ENCODE measurements around the gene MRI1. TPM values are rescaled to one million over a fixed set of nuclear protein-coding genes. Genes with fewer than 3 reads are reported as not detected.

MRI1 gene
- total RNA-seq, 2 experiments from 2014 or later = 20.4 to 21.1 TPM

GRCh38 chr19:13756210-13756609 is 8.1 kb upstream of the MRI1 start:
- DNase-seq = no peak
- ATAC-seq (ENCODE audit: poor library complexity) = no peak
- H3K27me3 Mint-ChIP-seq = no peaks in the 10 kb centered on the region
- POLR2A ChIA-PET = interaction anchor here (1.1 kb wide), 1 partner anchor 9 kb away, joined by 3 read pairs; a partner anchor contains a TSS
- Histone ChIP-seq H3K9me3 (ENCODE audit: control insufficient read depth in 1 of 2, insufficient read depth in 1 of 2, low read length in 2 of 2) (no peaks in the 10 kb centered on the region), H3K27ac (ENCODE audit: low read depth in 1 of 2, low read length in 2 of 2) (no peak overlapping the region), H3K36me3 (ENCODE audit: insufficient read depth, low read length) (peaks cover 72% of the 10 kb centered on the region), H3K27me3 (ENCODE audit: control insufficient read depth in 1 of 2, insufficient read depth in 2 of 2, low read length in 2 of 2) (no peaks in the 10 kb centered on the region), H3K4me3 (ENCODE audit: low read length) (no peak overlapping the region), H3K4me1 (ENCODE audit: insufficient read depth, low read length) (no peaks in the 10 kb centered on the region)
- H3K36me3 Mint-ChIP-seq (ENCODE audit: low read depth) = peaks cover 66% of the 10 kb centered on the region
- no peak overlapping the region for H3K4me3 Mint-ChIP-seq
- H3K27ac Mint-ChIP-seq = no peak overlapping the region
- H3K4me1 Mint-ChIP-seq (ENCODE audit: low read depth) = peaks cover 5% of the 10 kb centered on the region
- no peaks in the 10 kb centered on the region for H3K9me3 Mint-ChIP-seq
- CTCF ChIA-PET = no interaction called here
- TF ChIP-seq, protein P1, sequence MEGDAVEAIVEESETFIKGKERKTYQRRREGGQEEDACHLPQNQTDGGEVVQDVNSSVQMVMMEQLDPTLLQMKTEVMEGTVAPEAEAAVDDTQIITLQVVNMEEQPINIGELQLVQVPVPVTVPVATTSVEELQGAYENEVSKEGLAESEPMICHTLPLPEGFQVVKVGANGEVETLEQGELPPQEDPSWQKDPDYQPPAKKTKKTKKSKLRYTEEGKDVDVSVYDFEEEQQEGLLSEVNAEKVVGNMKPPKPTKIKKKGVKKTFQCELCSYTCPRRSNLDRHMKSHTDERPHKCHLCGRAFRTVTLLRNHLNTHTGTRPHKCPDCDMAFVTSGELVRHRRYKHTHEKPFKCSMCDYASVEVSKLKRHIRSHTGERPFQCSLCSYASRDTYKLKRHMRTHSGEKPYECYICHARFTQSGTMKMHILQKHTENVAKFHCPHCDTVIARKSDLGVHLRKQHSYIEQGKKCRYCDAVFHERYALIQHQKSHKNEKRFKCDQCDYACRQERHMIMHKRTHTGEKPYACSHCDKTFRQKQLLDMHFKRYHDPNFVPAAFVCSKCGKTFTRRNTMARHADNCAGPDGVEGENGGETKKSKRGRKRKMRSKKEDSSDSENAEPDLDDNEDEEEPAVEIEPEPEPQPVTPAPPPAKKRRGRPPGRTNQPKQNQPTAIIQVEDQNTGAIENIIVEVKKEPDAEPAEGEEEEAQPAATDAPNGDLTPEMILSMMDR (IDR thresholded peaks at IDR 0.05) = no peak
- intact Hi-C loops (cut with DNase I, micrococcal nuclease) = no loop called here

DNA sequence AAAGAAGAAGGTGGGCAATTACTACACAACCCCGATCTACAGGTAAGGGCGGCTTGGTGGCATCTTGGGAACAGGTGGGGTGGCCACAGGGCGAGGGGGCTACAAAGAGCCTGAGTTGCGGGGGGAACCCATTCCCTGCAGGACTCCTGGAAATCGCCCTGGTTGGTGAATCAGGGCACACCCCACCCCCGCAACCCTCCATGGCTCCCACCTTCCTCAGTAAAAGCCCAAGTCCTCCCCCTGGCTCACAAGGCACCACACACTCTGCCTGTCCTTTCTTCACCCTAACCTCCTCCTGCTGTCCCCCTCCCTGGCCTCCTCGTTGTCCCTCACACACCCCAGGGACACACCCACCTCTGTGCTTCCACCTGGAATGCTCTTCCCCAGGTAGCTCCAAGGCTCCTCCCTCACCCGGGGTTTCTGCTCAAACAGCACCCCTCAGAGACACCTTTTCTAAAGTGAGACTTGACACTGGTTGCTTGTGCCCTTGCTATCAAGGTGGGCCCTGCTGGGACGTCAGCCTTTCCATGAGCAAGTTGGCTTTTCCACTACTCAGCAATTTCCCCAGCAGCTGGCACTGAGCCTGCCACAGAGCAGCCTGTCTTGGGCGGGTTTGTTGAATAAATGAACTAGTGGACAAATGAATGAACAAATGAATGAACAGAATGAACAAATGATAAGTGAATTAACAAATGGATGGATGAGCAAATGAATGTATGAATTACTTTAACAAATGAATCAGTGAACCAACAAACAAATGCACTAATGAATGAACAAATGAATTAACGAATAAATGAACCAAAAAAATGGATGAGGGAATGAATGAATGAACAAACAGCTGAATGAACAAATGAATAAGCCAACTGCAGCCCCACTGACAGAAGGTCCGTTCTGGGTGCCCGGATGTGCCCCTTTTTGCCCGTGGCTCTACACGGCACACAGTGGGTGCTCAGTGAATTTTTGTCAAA is 6.2 kb upstream of the MRI1 start:
- Mint-ChIP-seq H3K27ac (no peak overlapping the region), H3K4me3 (no peak overlapping the region), H3K9me3 (no peaks in the 10 kb centered on the region), H3K36me3 (ENCODE audit: low read depth) (peaks cover 59% of the 10 kb centered on the region), H3K27me3 (no peaks in the 10 kb centered on the region), H3K4me1 (ENCODE audit: low read depth) (peaks cover 5% of the 10 kb centered on the region)
- Histone ChIP-seq H3K27ac (ENCODE audit: low read depth in 1 of 2, low read length in 2 of 2) (no peak overlapping the region), H3K9me3 (ENCODE audit: control insufficient read depth in 1 of 2, insufficient read depth in 1 of 2, low read length in 2 of 2) (no peaks in the 10 kb centered on the region), H3K36me3 (ENCODE audit: insufficient read depth, low read length) (peaks cover 77% of the 10 kb centered on the region), H3K27me3 (ENCODE audit: control insufficient read depth in 1 of 2, insufficient read depth in 2 of 2, low read length in 2 of 2) (no peaks in the 10 kb centered on the region), H3K4me1 (ENCODE audit: insufficient read depth, low read length) (no peaks in the 10 kb centered on the region), H3K4me3 (ENCODE audit: low read length) (no peak overlapping the region)
- CTCF ChIA-PET = no interaction called here
- intact Hi-C loops (cut with DNase I, micrococcal nuclease) = no loop called here
- TF ChIP-seq, protein P1 (IDR thresholded peaks at IDR 0.05) = no peak
- POLR2A ChIA-PET = no interaction called here
- no peak for DNase-seq
- ATAC-seq (ENCODE audit: poor library complexity) = no peak

DNA sequence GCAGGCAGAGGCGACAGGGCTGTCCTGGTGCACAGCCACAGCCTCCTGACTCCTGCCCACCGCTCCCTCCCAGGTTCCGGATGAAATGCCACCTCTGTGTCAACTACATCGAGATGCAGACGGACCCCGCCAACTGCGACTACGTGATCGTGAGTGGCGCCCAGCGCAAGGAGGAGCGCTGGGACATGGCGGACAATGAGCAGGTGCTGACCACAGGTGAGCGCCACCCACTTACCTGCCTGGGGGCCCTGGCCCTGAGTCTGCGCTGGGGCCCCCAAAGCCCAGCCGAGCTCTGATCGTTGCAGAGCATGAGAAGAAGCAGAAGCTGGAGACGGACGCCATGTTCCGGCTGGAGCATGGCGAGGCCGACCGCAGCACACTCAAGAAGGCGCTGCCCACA is 5.5 kb upstream of the MRI1 start:
- H3K27me3 Mint-ChIP-seq = no peaks in the 10 kb centered on the region
- H3K36me3 ChIP-seq (ENCODE audit: insufficient read depth, low read length) = peaks cover 73% of the 10 kb centered on the region
- H3K4me1 Mint-ChIP-seq (ENCODE audit: low read depth) = peaks cover 7% of the 10 kb centered on the region
- TF ChIP-seq, protein P1 (IDR thresholded peaks at IDR 0.05) = no peak
- H3K27me3 ChIP-seq (ENCODE audit: control insufficient read depth in 1 of 2, insufficient read depth in 2 of 2, low read length in 2 of 2) = no peaks in the 10 kb centered on the region
- ChIA-PET POLR2A (no interaction called here), CTCF (no interaction called here)
- no peak overlapping the region for H3K4me3 Mint-ChIP-seq
- peaks cover 2% of the 10 kb centered on the region for H3K4me1 ChIP-seq (ENCODE audit: insufficient read depth, low read length)
- no peak overlapping the region for H3K27ac Mint-ChIP-seq
- H3K9me3 ChIP-seq (ENCODE audit: control insufficient read depth in 1 of 2, insufficient read depth in 1 of 2, low read length in 2 of 2) = no peaks in the 10 kb centered on the region
- intact Hi-C loops (cut with DNase I, micrococcal nuclease) = no loop called here
- H3K9me3 Mint-ChIP-seq = no peaks in the 10 kb centered on the region
- no peak overlapping the region for H3K27ac ChIP-seq (ENCODE audit: low read depth in 1 of 2, low read length in 2 of 2)
- no peak for DNase-seq
- ATAC-seq (ENCODE audit: poor library complexity) = no peak
- peaks cover 55% of the 10 kb centered on the region for H3K36me3 Mint-ChIP-seq (ENCODE audit: low read depth)
- no peak overlapping the region for H3K4me3 ChIP-seq (ENCODE audit: low read length)
